Ishikawa (cell line): ENCODE results near the gene DIP2C.

ENCODE experiments used
- CEBPB ChIP-seq: IDR thresholded peaks from 2 replicates; pipeline ENCODE4 v1.6.1; 2012
- CREB1 ChIP-seq: IDR thresholded peaks from 2 replicates; pipeline ENCODE4 v1.6.1; 2012; ENCODE audit warnings: low read depth
- YY1 ChIP-seq: IDR thresholded peaks from 2 replicates; pipeline ENCODE4 v1.6.1; 2012; ENCODE audit warnings: low read depth

DNA sequence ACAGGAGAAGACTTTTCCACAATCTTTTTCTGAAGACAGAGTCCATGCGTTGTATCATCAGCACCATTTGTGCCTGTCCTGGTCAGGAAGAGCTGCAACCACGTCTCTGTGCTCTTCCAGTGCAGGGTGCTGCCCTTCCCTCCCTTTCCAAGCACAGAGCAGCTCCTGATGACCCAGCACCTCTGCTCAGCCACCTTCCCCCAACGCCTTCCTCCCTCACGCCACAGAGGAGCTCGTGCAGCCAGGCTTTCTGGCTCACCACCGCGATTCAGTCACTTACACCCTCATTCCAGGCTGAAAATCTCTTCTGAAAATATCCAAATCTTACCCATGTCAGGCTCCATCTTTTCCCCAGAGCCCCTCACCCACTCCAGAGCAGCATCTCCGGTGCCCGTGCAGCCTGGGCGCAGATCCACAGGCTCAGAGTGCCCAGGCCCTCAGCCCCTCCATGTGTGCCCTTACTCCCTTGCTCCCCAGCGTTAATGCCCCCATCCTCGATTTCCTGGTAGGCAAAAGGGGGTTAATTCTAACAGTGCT lies 181.5 kb downstream of the DIP2C start:
- TF ChIP-seq YY1 (no peak), CREB1 (no peak), CEBPB (no peak)
